ENCODE measurements around the gene RNF151.
"Not testable (repeated sequence)": the region's sequence is repeated elsewhere in the genome, so short reads cannot be mapped to it uniquely, and the experiment has no call there.

- not testable (repeated sequence) for TF ChIP-seq EZH2 (optimal IDR thresholded peaks at IDR 0.05; ENCODE audit: low read depth, low read length)
- TF ChIP-seq, protein P1, sequence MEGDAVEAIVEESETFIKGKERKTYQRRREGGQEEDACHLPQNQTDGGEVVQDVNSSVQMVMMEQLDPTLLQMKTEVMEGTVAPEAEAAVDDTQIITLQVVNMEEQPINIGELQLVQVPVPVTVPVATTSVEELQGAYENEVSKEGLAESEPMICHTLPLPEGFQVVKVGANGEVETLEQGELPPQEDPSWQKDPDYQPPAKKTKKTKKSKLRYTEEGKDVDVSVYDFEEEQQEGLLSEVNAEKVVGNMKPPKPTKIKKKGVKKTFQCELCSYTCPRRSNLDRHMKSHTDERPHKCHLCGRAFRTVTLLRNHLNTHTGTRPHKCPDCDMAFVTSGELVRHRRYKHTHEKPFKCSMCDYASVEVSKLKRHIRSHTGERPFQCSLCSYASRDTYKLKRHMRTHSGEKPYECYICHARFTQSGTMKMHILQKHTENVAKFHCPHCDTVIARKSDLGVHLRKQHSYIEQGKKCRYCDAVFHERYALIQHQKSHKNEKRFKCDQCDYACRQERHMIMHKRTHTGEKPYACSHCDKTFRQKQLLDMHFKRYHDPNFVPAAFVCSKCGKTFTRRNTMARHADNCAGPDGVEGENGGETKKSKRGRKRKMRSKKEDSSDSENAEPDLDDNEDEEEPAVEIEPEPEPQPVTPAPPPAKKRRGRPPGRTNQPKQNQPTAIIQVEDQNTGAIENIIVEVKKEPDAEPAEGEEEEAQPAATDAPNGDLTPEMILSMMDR (IDR thresholded peaks at IDR 0.05; ENCODE audit: low read length), result not testable (repeated sequence)
These were observed 8.5 kb upstream of the RNF151 start for GRCh38 chr16:1958143-1958491.

Measured in MM.1S (cell line).